Osteocyte (in vitro differentiated cells): ENCODE results near the gene MTX1. TPM values are rescaled to one million over a fixed set of nuclear protein-coding genes. Genes with fewer than 3 reads are reported as not detected.

Experiments used
- DNase-seq: peaks from one replicate; pipeline ENCODE4 v3.0.0; 2021; ENCODE audit warnings: mixed read lengths; ENCODE audit not compliant: unreplicated experiment; ENCODE audit errors: extremely low spot score
- H3K27ac Mint-ChIP-seq: one replicate; pipeline ENCODE4 v1.8.0; 2021; ENCODE audit warnings: mild to moderate bottlenecking, mixed read lengths; ENCODE audit not compliant: unreplicated experiment
- H3K27me3 Mint-ChIP-seq: one replicate; pipeline ENCODE4 v1.8.0; 2021; ENCODE audit warnings: mixed read lengths; ENCODE audit not compliant: unreplicated experiment
- H3K36me3 Mint-ChIP-seq: one replicate; pipeline ENCODE4 v1.8.0; 2021; ENCODE audit warnings: mixed read lengths; ENCODE audit not compliant: unreplicated experiment
- H3K4me1 Mint-ChIP-seq: one replicate; pipeline ENCODE4 v1.8.0; 2021; ENCODE audit warnings: mixed read lengths; ENCODE audit not compliant: unreplicated experiment
- H3K4me3 Mint-ChIP-seq: one replicate; pipeline ENCODE4 v1.8.0; 2021; ENCODE audit warnings: mild to moderate bottlenecking, moderate library complexity, mixed read lengths; ENCODE audit not compliant: unreplicated experiment
- H3K9me3 Mint-ChIP-seq: one replicate; pipeline ENCODE4 v1.8.0; 2021; ENCODE audit warnings: mixed read lengths; ENCODE audit not compliant: unreplicated experiment
- CTCF ChIP-seq: fragments of 200-600 bp; sonication (generic); IDR thresholded peaks from 2 replicates; pipeline ENCODE4 v1.5.0; 2021; ENCODE audit warnings: antibody characterized with exemption, mild to moderate bottlenecking, moderate library complexity
- total RNA-seq: library from RNA; stranded (reverse); gene quantifications from 2 replicates; pipeline ENCODE4 v1.2.1, GENCODE V29; 2021

Gene MTX1
- total RNA-seq, 1 donor from 2014 or later = 33.2 TPM

- peaks cover 13% of the 10 kb centered on the region for H3K4me1 Mint-ChIP-seq
- DNase-seq = no peak
Observed at GRCh38 chr1:155179112-155180031, 29.1 kb upstream of the MTX1 start.

GRCh38 chr1:155181371-155182051 lies 27.0 kb upstream of the MTX1 start:
- no peak overlapping the region for H3K4me3 Mint-ChIP-seq
- peaks cover 3% of the 10 kb centered on the region for H3K4me1 Mint-ChIP-seq
- no peaks in the 10 kb centered on the region for H3K27me3 Mint-ChIP-seq
- H3K36me3 Mint-ChIP-seq = peaks cover 24% of the 10 kb centered on the region
- TF ChIP-seq CTCF = no peak
- no peak for DNase-seq
- H3K27ac Mint-ChIP-seq = no peak overlapping the region
- H3K9me3 Mint-ChIP-seq = no peaks in the 10 kb centered on the region

More at GRCh38 chr1:155179112-155180031, 29.1 kb upstream of the MTX1 start:
- Mint-ChIP-seq H3K36me3 (peaks cover 24% of the 10 kb centered on the region), H3K4me3 (no peak overlapping the region), H3K27ac (no peak overlapping the region), H3K27me3 (no peaks in the 10 kb centered on the region), H3K9me3 (no peaks in the 10 kb centered on the region)
- no peak for TF ChIP-seq CTCF

- H3K27me3 Mint-ChIP-seq = no peaks in the 10 kb centered on the region
- no peak overlapping the region for H3K27ac Mint-ChIP-seq
- no peak for TF ChIP-seq CTCF
- peaks cover 24% of the 10 kb centered on the region for H3K36me3 Mint-ChIP-seq
- H3K4me3 Mint-ChIP-seq = no peak overlapping the region
- H3K4me1 Mint-ChIP-seq = peaks cover 6% of the 10 kb centered on the region
- H3K9me3 Mint-ChIP-seq = no peaks in the 10 kb centered on the region
- DNase-seq = no peak
Observed at GRCh38 chr1:155182052-155182550, 26.4 kb upstream of the MTX1 start.

- TF ChIP-seq CTCF = no peak
- no peak overlapping the region for H3K27ac Mint-ChIP-seq
- no peaks in the 10 kb centered on the region for H3K27me3 Mint-ChIP-seq
- H3K9me3 Mint-ChIP-seq = no peaks in the 10 kb centered on the region
- peaks cover 12% of the 10 kb centered on the region for H3K4me1 Mint-ChIP-seq
- H3K4me3 Mint-ChIP-seq = no peak overlapping the region
- H3K36me3 Mint-ChIP-seq = peaks cover 18% of the 10 kb centered on the region
- no peak for DNase-seq
Observed at GRCh38 chr1:155183775-155184221, 24.7 kb upstream of the MTX1 start.

- TF ChIP-seq CTCF = no peak
- H3K27me3 Mint-ChIP-seq = no peaks in the 10 kb centered on the region
- no peaks in the 10 kb centered on the region for H3K9me3 Mint-ChIP-seq
- no peak for DNase-seq
- H3K4me3 Mint-ChIP-seq = no peak overlapping the region
- H3K4me1 Mint-ChIP-seq = peaks cover 12% of the 10 kb centered on the region
- peaks cover 13% of the 10 kb centered on the region for H3K36me3 Mint-ChIP-seq
- no peak overlapping the region for H3K27ac Mint-ChIP-seq
Observed at GRCh38 chr1:155184351-155184811, 24.1 kb upstream of the MTX1 start.
